GM18511 (cell line): ENCODE measurements around the gene ACO1.

ENCODE experiments used
- ATAC-seq: cut with Tn5 transposase; IDR thresholded peaks from one replicate; pipeline ENCODE4 v1.9.1; 2021; ENCODE audit warnings: mild to moderate bottlenecking, moderate library complexity; ENCODE audit not compliant: unreplicated experiment

Gene ACO1

GRCh38 chr9:32414856-32415255 is 30.4 kb downstream of the ACO1 start:
- no peak for ATAC-seq

GRCh38 chr9:32419921-32420320 is 35.5 kb downstream of the ACO1 start:
- ATAC-seq: no peak

DNA sequence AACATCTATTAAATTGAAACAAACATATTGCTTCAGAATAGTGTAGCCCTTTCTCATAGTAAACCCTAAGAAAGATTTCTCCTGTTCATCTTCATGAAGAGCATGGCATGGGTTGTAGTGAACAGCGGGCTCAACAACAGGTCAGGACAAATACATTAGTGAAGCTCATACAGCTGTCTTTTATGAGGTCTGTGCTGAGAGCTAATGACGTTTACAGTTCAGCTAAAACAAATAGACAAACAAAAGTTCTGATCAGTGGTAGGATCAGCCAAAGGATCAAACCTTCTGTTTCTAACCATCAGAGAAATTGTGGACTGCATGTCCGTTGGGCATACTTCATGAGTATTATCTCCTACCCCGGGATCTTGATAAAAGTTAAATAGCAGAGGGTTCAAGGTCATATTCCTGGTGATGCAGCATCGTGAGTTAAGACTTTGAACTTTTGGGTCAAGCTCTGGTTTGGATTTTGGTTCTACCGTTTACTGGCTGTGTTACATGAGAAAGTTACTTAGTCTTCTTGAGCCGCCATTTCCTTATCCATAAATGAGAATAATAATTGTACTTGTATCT is 37.9 kb downstream of the ACO1 start:
- no peak for ATAC-seq

DNA sequence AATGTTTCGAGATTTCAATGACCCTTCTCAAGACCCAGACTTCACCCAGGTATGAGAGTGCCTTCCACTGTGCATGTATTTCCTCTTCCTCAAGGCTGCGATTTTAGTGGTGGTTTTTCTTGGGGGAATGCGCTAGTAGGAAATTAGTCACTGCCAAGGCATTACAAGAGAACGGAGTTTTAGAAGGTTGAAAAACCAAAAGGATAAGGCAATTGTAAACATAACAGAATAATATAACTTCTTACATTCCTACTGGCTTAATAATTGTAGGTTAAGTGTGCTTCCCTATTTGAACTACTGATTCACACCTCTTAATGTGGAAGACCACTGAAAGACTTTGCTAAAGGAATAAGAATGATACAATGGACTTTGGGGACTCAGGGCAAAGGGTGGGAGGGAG is 38.9 kb downstream of the ACO1 start:
- ATAC-seq: no peak

DNA sequence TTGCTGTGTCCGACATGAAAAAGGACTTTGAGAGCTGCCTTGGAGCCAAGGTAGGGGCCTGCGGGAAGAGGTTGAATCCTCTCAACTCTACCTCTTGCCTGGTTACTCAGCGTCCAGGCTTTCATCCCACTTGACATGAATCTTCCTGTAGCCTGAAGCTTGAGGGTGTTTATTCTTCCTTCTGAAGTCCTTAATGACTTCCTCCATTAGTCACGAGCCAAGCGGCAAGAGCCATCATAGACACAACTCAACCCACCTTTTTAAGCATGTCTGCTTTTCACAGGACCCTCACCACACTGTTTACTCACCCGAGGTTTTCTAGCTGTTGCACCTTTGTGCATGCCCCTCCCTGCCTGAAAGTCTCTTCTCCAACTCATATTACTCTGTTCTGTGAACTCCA is 40.2 kb downstream of the ACO1 start:
- no peak for ATAC-seq

DNA sequence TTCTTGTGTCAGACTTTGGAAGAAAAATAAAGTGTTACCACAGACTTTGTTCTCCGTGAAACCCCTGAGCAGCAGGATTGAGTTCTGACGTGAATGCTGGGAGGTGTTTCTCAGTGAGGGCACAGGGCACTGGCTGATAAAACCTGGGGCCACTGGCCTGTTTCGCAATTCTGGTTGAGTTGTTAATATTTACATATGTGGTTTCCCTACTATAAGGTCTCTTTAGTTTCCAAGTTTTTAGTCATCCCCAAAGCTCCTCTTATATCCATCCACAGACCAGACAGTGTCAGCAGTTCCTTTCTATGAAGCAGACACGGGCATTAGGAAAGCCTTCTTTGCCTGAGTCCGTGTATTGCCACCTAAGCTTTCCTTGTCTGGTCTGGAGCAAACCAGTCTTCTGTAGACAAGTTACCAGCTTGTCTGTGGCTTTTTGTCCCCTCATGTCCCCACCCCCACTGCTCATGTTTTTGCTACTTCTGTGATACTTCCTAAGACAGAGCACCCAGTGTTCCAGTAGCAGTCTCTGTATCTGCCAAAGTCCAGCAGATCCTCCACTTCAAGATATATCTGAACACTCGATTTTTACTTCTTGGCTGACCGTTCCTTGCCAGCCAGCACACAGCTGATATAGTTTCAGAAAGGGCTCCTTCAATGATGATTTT is 42.0 kb downstream of the ACO1 start:
- peak; percentile 73 for ATAC-seq

DNA sequence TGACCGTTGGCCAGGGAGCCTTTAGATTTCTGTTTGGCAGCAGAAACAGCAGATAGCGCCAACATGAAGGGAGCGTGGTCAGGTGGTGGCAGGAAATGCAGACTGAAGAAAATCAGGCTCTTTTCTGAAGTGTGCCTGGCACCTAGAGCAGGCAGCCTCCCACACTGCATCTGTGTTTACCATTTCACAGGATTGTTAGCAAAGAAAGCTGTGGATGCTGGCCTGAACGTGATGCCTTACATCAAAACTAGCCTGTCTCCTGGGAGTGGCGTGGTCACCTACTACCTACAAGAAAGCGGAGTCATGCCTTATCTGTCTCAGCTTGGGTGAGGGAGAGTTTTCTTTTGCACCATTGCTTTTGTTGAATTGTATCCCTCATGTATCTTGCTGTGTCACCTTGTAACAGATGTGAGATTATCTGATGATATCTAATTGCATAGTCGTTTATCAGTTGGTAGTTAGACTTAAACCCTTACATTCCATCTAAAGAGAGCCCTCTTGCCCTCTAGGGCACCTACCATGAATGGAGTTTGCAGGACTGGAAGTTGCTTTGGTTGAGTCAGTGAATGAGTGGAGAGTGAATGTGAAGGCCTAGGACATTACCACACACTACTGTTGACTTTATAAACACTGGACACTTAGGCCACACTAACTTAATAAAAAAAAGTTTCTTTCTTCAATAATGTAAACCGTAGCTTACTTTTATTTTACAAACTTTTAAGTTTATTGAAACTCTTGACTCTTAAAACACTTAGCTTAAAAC is 42.8 kb downstream of the ACO1 start:
- ATAC-seq: no peak

GRCh38 chr9:32430720-32431119 is 46.3 kb downstream of the ACO1 start:
- ATAC-seq: no peak

DNA sequence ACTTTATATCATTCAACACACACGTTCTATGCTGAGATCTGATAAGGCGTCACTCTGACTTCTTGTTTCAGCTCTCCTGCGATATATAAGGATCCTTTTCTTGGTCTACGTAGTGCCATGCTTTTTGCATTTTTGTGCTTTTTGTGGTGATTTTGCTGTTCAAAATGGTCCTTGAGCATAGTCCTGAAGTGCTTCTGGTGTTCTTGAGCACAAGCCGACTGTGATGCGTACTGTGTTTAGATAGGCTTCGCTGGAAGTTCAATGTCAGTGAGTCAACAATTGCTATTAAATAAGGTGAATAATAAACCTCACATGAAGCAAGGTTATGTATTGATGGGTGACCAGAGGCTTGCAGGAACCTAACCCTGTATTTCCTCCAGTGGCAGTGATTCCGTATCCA is 46.8 kb downstream of the ACO1 start:
- no peak for ATAC-seq

- peak; percentile 62 for ATAC-seq
These were observed 47.6 kb downstream of the ACO1 start for GRCh38 chr9:32431940-32432555.

- ATAC-seq: no peak
These were observed 50.4 kb downstream of the ACO1 start for GRCh38 chr9:32434892-32435291.

DNA sequence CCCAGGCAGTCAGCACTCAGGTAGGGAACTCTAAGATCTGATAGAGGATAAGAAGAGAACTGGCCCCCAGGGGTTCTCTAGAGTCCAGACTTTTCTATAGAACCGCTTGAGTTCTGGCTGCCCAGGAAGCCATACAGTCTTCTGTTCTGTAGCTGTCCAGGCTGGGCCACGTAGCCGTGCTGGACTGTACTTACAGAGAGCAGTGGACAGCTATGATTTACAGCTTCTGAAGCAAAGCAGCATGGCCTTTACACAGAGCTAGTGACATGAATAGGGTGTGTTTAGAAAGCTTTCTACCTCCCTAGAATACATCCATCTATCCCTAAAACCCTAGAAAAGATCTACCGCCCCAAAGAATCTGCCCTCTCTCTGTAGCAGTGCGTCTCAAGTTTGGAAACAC is 57.2 kb downstream of the ACO1 start:
- ATAC-seq: no peak

DNA sequence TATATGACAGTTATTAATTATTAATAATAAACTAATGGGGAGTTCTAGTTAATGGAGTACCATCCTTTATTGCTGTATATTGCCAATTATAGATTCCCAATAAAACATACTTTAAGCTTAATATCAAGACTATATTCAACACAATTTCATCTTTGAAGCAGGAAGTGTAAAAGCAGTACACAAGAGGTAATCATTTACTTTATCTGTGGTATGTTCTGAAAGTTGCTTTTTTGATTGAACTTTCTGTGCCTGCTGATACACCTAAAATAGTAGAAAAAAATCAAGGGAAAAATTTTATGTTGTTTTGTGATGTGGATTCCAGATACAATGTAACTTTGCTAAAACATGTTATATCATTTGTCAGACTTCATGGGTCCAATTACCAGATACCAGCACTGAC is 58.0 kb downstream of the ACO1 start:
- peak; percentile 91 for ATAC-seq

GRCh38 chr9:32449969-32450368 is 65.5 kb downstream of the ACO1 start:
- no peak for ATAC-seq

- no peak for ATAC-seq
These were observed 69.8 kb downstream of the ACO1 start for GRCh38 chr9:32454280-32454679.

GRCh38 chr9:32455738-32456137 is 71.3 kb downstream of the ACO1 start:
- no peak for ATAC-seq

DNA sequence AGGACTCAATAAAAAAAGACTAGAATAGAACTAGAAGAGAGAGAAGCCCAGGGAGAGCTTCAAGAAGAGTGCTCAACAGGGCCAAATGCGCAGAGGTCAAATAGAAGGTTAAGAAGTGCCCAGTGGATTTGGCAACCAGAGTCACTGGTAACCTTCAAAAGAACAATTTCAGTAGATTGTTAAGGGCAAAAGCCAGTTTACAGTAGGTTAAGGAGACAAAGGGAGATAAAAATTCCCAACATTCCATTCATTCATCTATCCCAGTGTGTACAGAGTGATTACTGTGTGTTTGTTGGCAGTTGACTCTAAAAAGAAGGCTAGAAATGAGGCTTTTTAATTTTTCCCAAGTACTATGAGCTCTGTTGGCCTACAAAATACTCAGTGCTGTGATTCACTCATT is 72.1 kb downstream of the ACO1 start:
- ATAC-seq: no peak

DNA sequence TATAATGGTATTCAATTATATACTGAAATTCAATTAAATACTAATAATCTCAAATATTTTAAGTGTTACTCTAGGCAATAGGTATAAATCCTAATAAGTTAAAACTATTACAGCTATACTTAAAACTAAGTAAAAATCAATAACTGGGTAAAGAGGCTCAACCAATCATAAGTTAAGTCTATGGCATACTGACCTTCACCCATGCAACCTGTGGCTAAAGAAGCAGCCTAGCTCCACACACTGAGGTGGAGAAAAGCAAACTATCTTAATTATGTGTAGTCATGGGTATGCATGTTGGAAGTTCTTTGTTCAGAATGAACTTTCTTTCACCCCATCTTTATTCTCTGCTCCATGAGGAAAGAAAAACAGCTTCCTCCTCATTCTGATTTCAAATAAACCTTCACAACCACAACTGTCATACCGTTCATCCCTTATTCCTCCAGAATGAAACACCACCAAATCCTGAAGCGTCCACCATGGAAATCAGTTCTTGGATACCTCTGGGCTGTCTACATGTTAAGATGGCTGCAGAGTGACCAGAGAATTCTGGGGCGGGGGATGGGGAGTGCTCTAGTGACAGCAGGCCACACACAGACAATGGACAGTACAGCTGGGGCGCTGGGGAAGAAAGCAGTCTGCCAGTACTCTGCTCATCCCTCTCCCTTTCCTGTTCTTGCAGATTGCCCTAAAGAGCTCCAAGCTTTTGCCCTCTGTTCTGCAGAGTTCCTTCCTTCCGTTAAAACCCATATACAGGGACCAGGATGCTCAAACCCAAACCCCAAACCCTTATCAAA is 79.3 kb downstream of the ACO1 start:
- ATAC-seq: no peak

- no peak for ATAC-seq
These were observed 84.3 kb downstream of the ACO1 start for GRCh38 chr9:32468740-32469139.

DNA sequence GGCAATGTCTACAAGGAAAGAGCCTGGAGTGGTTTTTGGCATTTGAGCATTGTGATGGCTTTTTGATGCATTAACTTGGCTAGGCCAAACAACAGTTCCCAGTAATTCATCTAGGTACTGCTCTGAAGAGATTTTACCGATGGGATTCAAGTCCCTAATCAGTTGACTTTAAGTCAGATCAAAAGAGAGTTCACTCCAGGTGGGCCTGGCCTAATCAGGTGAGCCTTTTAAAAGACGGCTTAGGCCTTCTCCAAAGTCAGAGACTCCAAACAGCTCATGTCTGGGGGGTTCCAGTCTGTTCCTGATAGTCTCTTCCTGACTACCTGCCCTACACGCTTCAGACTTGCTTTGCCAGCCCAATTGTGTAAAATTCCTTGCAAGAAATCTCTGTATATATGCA is 87.9 kb downstream of the ACO1 start:
- no peak for ATAC-seq

DNA sequence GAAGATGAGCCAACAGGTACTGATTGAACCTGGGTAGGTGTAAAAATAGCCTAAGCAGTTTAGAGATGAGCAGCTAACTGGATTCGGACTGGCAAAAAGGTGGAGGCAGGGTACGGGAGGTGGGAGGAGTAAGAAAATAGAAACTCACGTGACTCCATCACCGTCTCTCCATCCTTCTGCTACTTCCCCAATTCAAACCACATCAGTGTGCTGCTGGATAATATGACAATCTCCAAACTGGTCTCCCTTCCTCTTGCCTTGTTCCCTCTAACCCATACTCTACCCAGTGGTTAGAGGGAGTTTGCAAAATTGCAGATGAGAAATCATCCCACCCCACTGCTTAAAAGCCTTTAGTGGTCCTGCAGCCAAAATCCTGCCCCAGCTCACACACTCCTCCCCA is 98.9 kb downstream of the ACO1 start:
- ATAC-seq: no peak
